Naive thymus-derived CD8-positive, alpha-beta T cell (primary cell): ENCODE results near the gene TET1. TPM values are rescaled to one million over a fixed set of nuclear protein-coding genes. Genes with fewer than 3 reads are reported as not detected.
"Not testable (repeated sequence)": the region's sequence is repeated elsewhere in the genome, so short reads cannot be mapped to it uniquely, and the experiment has no call there.

Source experiments
- ATAC-seq, 2 donors: fragments of 150-1000 bp; cut with Tn5 transposase in 1 of 2; sonication (Bioruptor Pico), chemical (Tn5 transposase) in 1 of 2; 1 replicate in 1 of 2; 2 replicates in 1 of 2; pipeline ENCODE4 v1.10.0; 2021; ENCODE audit warnings: mild to moderate bottlenecking in 2 of 2, moderate library complexity in 2 of 2
- POLR2A ChIA-PET: fragments of 350-600 bp; sonication (Branson Sonifier 250); formaldehyde crosslinking; loops from one replicate; lab custom pipeline; 2021; ENCODE audit warnings: antibody characterized with exemption; lab: Charles Lee
- DNase-seq, 10 donors: peaks; one replicate each; pipeline versions ENCODE4 v3.0.0 to v3.0.0-alpha.2; 2020 to 2022
- H3K27ac Mint-ChIP-seq, 10 donors: one replicate each; pipeline ENCODE4 v1.8.0; 2020 to 2022; ENCODE audit warnings: mild to moderate bottlenecking in 10 of 10, mixed read lengths in 10 of 10, moderate library complexity in 4 of 10, inconsistent platforms in 1 of 10
- H3K27me3 Mint-ChIP-seq, 5 donors: one replicate each; pipeline ENCODE4 v1.8.0; 2021 to 2022; ENCODE audit warnings: mixed read lengths in 5 of 5
- H3K36me3 Mint-ChIP-seq, 3 donors: one replicate each; pipeline ENCODE4 v1.8.0; 2020 to 2022; ENCODE audit warnings: mixed read lengths in 3 of 3, mild to moderate bottlenecking in 2 of 3, inconsistent platforms in 1 of 3
- H3K4me1 Mint-ChIP-seq, 4 donors: one replicate each; pipeline ENCODE4 v1.8.0; 2021 to 2022; ENCODE audit warnings: mixed read lengths in 4 of 4
- H3K4me3 Mint-ChIP-seq, 10 donors: one replicate each; pipeline ENCODE4 v1.8.0; 2020 to 2022; ENCODE audit warnings: mild to moderate bottlenecking in 10 of 10, mixed read lengths in 10 of 10, moderate library complexity in 6 of 10, inconsistent platforms in 1 of 10
- H3K9me3 Mint-ChIP-seq, 9 donors: one replicate each; pipeline ENCODE4 v1.8.0; 2020 to 2022; ENCODE audit warnings: mixed read lengths in 9 of 9, mild to moderate bottlenecking in 3 of 9, inconsistent platforms in 1 of 9, moderate library complexity in 1 of 9
- polyA plus RNA-seq, 3 donors: library from polyadenylated mRNA; unstranded; fragments of 300-500 nt; fragmentation: Illumina TruSeq; gene quantifications; one replicate each; pipeline ENCODE4 v1.2.3, GENCODE V29; 2021
- total RNA-seq, 8 experiments: library from RNA in 2 of 8; stranded (reverse) in 2 of 8; gene quantifications; one replicate each; pipeline ENCODE4 v1.2.3 and lab custom pipeline; 2021 to 2026

The TET1 gene
- total and polyA plus RNA-seq, 5 experiments from 2014 or later = 1.5 to 3.2 (median 2.0) TPM

GRCh38 chr10:68668972-68669371 lies 108.8 kb downstream of the TET1 start:
- Mint-ChIP-seq H3K4me3 (no peak overlapping the region), H3K36me3 (peaks cover 14 to 51% (median 25%) of the 10 kb centered on the region in 3 donors), H3K27me3 (no peaks in the 10 kb centered on the region), H3K9me3 (no peaks in the 10 kb centered on the region), H3K4me1 (peaks cover 0 to 4% (median 0%) of the 10 kb centered on the region in 4 donors), H3K27ac (no peak overlapping the region)
- no peak for ATAC-seq
- DNase-seq = no peak
- POLR2A ChIA-PET = no interaction called here

GRCh38 chr10:68684413-68684812 lies 124.3 kb downstream of the TET1 start:
- peaks cover 9 to 64% (median 38%) of the 10 kb centered on the region in 3 donors for H3K36me3 Mint-ChIP-seq
- peak overlapping the region in 2 of 10 donors; percentile 52 to 68 for H3K27ac Mint-ChIP-seq
- no peaks in the 10 kb centered on the region for H3K27me3 Mint-ChIP-seq
- no peak for ATAC-seq
- POLR2A ChIA-PET = no interaction called here
- peak in 1 of 10 donors; percentile 4 for DNase-seq
- peak overlapping the region in 3 of 10 donors; percentile 33 to 59 (median 50) for H3K4me3 Mint-ChIP-seq
- H3K4me1 Mint-ChIP-seq = no peaks in the 10 kb centered on the region
- no peaks in the 10 kb centered on the region for H3K9me3 Mint-ChIP-seq

- no peaks in the 10 kb centered on the region for H3K9me3 Mint-ChIP-seq
- H3K27me3 Mint-ChIP-seq = no peaks in the 10 kb centered on the region
Measured at GRCh38 chr10:68696018-68696417, 135.9 kb downstream of the TET1 start.

GRCh38 chr10:68697106-68697505 lies 137.0 kb downstream of the TET1 start:
- H3K36me3 Mint-ChIP-seq = peaks cover 0 to 5% (median 0%) of the 10 kb centered on the region in 3 donors
- no peak for ATAC-seq
- no peaks in the 10 kb centered on the region for H3K27me3 Mint-ChIP-seq
- no peak overlapping the region for H3K4me3 Mint-ChIP-seq
- H3K4me1 Mint-ChIP-seq = no peaks in the 10 kb centered on the region
- no peak for DNase-seq
- POLR2A ChIA-PET = no interaction called here
- no peak overlapping the region for H3K27ac Mint-ChIP-seq
- H3K9me3 Mint-ChIP-seq = no peaks in the 10 kb centered on the region

More at GRCh38 chr10:68696018-68696417, 135.9 kb downstream of the TET1 start:
- Mint-ChIP-seq H3K4me3 (no peak overlapping the region), H3K4me1 (no peaks in the 10 kb centered on the region), H3K36me3 (peaks cover 0 to 13% (median 8%) of the 10 kb centered on the region in 3 donors), H3K27ac (no peak overlapping the region)
- POLR2A ChIA-PET = no interaction called here
- no peak for ATAC-seq
- DNase-seq = no peak

GRCh38 chr10:68700197-68700596 lies 140.1 kb downstream of the TET1 start:
- Mint-ChIP-seq H3K4me1 (no peaks in the 10 kb centered on the region), H3K27ac (no peak overlapping the region), H3K9me3 (no peaks in the 10 kb centered on the region), H3K27me3 (no peaks in the 10 kb centered on the region), H3K36me3 (no peaks in the 10 kb centered on the region), H3K4me3 (no peak overlapping the region)
- DNase-seq (no peak), ATAC-seq (no peak)
- POLR2A ChIA-PET = no interaction called here

GRCh38 chr10:68705548-68705947 lies 145.4 kb downstream of the TET1 start:
- Mint-ChIP-seq H3K27me3 (no peaks in the 10 kb centered on the region), H3K9me3 (no peaks in the 10 kb centered on the region), H3K36me3 (no peaks in the 10 kb centered on the region), H3K4me1 (no peaks in the 10 kb centered on the region), H3K4me3 (no peak overlapping the region), H3K27ac (no peak overlapping the region)
- ATAC-seq (no peak), DNase-seq (no peak)
- POLR2A ChIA-PET = interaction anchor here (0.6 kb wide), 1 partner anchor 563 kb away, joined by 3 read pairs; no protein-coding TSS in a partner anchor

- DNase-seq, H3K27ac Mint-ChIP-seq, POLR2A ChIA-PET, ATAC-seq, H3K4me3 Mint-ChIP-seq, H3K36me3 Mint-ChIP-seq, H3K4me1 Mint-ChIP-seq, H3K9me3 Mint-ChIP-seq, H3K27me3 Mint-ChIP-seq: not testable (repeated sequence)
Measured at GRCh38 chr10:68708987-68709386, 148.8 kb downstream of the TET1 start.

GRCh38 chr10:68713065-68713464 lies 152.9 kb downstream of the TET1 start:
- ATAC-seq, H3K4me1 Mint-ChIP-seq, DNase-seq, H3K4me3 Mint-ChIP-seq, POLR2A ChIA-PET, H3K36me3 Mint-ChIP-seq, H3K27me3 Mint-ChIP-seq, H3K9me3 Mint-ChIP-seq, H3K27ac Mint-ChIP-seq: not testable (repeated sequence)

GRCh38 chr10:68717435-68717834 lies 157.3 kb downstream of the TET1 start:
- no peak for DNase-seq
- no peaks in the 10 kb centered on the region for H3K9me3 Mint-ChIP-seq
- peaks cover 0 to 7% (median 1%) of the 10 kb centered on the region in 3 donors for H3K36me3 Mint-ChIP-seq
- H3K4me1 Mint-ChIP-seq = peaks cover 8 to 11% (median 10%) of the 10 kb centered on the region in 4 donors
- H3K4me3 Mint-ChIP-seq = peak overlapping the region in 1 of 10 donors; percentile 38
- ATAC-seq = no peak
- no peak overlapping the region for H3K27ac Mint-ChIP-seq
- H3K27me3 Mint-ChIP-seq = peaks cover 0 to 4% (median 0%) of the 10 kb centered on the region in 5 donors
- POLR2A ChIA-PET = no interaction called here

GRCh38 chr10:68720793-68721672 lies 160.9 kb downstream of the TET1 start, which contains the start of gene CCAR1:
Gene CCAR1, plus strand, starts transcription at chr10:68721239. Its CDS starts 1,266 bp downstream, at chr10:68722505.
- Mint-ChIP-seq H3K27me3 (peaks cover 0 to 4% (median 0%) of the 10 kb centered on the region in 5 donors), H3K4me1 (peaks cover 11 to 22% (median 20%) of the 10 kb centered on the region in 4 donors), H3K36me3 (peaks cover 0 to 35% (median 4%) of the 10 kb centered on the region in 3 donors), H3K4me3 (peak within 1 kb of the TSS; percentile 92 to 100 (median 98)), H3K27ac (peak within 1 kb of the TSS; percentile 96 to 100 (median 98)), H3K9me3 (no peaks in the 10 kb centered on the region)
- DNase-seq (peak; percentile 93 to 98 (median 96)), ATAC-seq (peak; percentile 95 to 96)
- POLR2A ChIA-PET = interaction anchor here (0.6 to 1.0 kb wide), 6 partner anchors 11 to 179 kb away, joined by 4 read pairs; no protein-coding TSS in a partner anchor

- Mint-ChIP-seq H3K4me1 (peaks cover 11 to 24% (median 21%) of the 10 kb centered on the region in 4 donors), H3K9me3 (no peaks in the 10 kb centered on the region), H3K4me3 (peak overlapping the region; percentile 92 to 100 (median 98)), H3K27ac (peak overlapping the region; percentile 53 to 99 (median 98)), H3K36me3 (peaks cover 0 to 41% (median 6%) of the 10 kb centered on the region in 3 donors), H3K27me3 (peaks cover 0 to 4% (median 0%) of the 10 kb centered on the region in 5 donors)
- DNase-seq (peak in 3 of 10 donors; percentile 15 to 27 (median 20)), ATAC-seq (no peak)
- POLR2A ChIA-PET = interaction anchor here (0.7 to 1.0 kb wide), 4 partner anchors 20 to 179 kb away, joined by 4 read pairs; no protein-coding TSS in a partner anchor
Measured at GRCh38 chr10:68721673-68722335, 161.7 kb downstream of the TET1 start.

GRCh38 chr10:68725016-68725415 lies 164.9 kb downstream of the TET1 start:
- ATAC-seq = no peak
- no peak for DNase-seq
- H3K27me3 Mint-ChIP-seq = peaks cover 0 to 4% (median 0%) of the 10 kb centered on the region in 5 donors
- POLR2A ChIA-PET = interaction anchor here (0.7 to 1.1 kb wide), 2 partner anchors 504 to 839 kb away, joined by 3 read pairs; no protein-coding TSS in a partner anchor
- no peaks in the 10 kb centered on the region for H3K9me3 Mint-ChIP-seq
- no peak overlapping the region for H3K27ac Mint-ChIP-seq
- peaks cover 0 to 68% (median 11%) of the 10 kb centered on the region in 3 donors for H3K36me3 Mint-ChIP-seq
- peaks cover 11 to 33% (median 28%) of the 10 kb centered on the region in 4 donors for H3K4me1 Mint-ChIP-seq
- no peak overlapping the region for H3K4me3 Mint-ChIP-seq
